IPS-15b (cell line): Measurements from ENCODE around the gene BCL2L2.

Source experiments
- H3K27me3 ChIP-seq: one replicate; pipeline ENCODE4 v1.6.1; 2013; ENCODE audit warnings: low read length; ENCODE audit not compliant: control insufficient read depth, insufficient read depth
- H3K36me3 ChIP-seq: one replicate; pipeline ENCODE4 v1.6.1; 2013; ENCODE audit warnings: low read length; ENCODE audit not compliant: control insufficient read depth, insufficient read depth
- H3K4me1 ChIP-seq: one replicate; pipeline ENCODE4 v1.6.1; 2013; ENCODE audit warnings: mild to moderate bottlenecking, low read length; ENCODE audit not compliant: control insufficient read depth, insufficient read depth
- H3K4me3 ChIP-seq: one replicate; pipeline ENCODE4 v1.5.1; 2013; ENCODE audit warnings: low read depth, low read length
- H3K9ac ChIP-seq: one replicate; pipeline ENCODE4 v1.6.1; 2013; ENCODE audit warnings: low read depth, mild to moderate bottlenecking, low read length
- H3K9me3 ChIP-seq: one replicate; pipeline ENCODE4 v1.6.1; 2013; ENCODE audit warnings: mild to moderate bottlenecking, low read length; ENCODE audit not compliant: control insufficient read depth, insufficient read depth

BCL2L2 gene

DNA sequence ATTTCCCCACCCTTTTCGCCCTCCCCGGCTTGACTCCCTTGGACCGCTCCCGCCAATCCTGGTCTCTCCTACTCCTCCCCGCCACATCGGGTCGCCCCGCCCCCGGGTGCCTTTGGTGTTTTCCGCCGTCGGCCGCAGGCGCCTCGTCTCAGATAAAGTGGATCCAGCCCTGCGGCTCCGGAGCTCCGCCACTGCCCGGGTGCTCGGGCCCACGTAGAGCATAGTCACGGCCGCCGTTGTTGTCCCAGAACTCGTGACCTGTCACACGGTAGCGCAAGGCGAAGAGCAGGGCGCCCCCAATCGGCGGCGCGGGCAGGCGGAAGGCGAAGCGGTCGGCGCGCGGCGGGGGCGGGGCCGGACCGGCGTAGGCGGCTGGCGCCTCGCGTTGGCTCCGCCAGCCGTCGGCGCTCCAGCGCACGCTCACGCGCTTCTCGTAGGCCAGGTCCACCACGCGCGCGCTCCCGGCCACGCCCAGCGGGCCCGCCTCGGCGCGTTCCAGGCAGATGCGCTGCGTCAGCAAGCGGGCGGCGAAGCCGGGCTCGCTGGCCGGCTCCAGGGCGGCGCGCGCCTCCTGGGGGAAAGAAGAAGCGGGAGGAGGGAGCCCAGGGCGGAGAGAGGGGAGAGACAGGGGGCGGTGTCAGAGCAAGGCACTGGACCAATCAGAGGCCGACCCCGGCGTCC is 5.2 kb upstream of the BCL2L2 start:
- Histone ChIP-seq H3K27me3 (peaks cover 61% of the 10 kb centered on the region), H3K4me1 (peaks cover 5% of the 10 kb centered on the region), H3K36me3 (no peaks in the 10 kb centered on the region), H3K9me3 (no peaks in the 10 kb centered on the region), H3K4me3 (peak overlapping the region; percentile 71), H3K9ac (peak overlapping the region; percentile 47)

DNA sequence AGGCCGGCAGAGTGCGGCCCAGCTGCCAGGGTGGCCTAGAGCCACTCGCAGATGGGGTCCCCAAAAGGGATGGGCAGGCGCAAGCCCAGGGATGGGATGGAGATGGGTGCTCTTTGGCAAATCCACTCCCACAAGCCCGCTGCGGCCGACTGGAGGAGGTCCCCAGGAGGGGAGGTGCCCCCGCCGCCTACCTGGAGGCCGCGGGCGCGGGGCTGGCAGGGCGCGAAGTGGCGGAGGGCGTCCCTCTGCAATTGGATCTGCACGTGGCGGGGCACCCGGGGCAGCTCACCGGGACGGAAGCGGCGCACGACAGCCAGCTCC is 4.7 kb upstream of the BCL2L2 start:
- Histone ChIP-seq H3K9me3 (no peaks in the 10 kb centered on the region), H3K27me3 (peaks cover 56% of the 10 kb centered on the region), H3K4me3 (peak overlapping the region; percentile 64), H3K4me1 (peaks cover 5% of the 10 kb centered on the region), H3K9ac (peak overlapping the region; percentile 47), H3K36me3 (no peaks in the 10 kb centered on the region)

DNA sequence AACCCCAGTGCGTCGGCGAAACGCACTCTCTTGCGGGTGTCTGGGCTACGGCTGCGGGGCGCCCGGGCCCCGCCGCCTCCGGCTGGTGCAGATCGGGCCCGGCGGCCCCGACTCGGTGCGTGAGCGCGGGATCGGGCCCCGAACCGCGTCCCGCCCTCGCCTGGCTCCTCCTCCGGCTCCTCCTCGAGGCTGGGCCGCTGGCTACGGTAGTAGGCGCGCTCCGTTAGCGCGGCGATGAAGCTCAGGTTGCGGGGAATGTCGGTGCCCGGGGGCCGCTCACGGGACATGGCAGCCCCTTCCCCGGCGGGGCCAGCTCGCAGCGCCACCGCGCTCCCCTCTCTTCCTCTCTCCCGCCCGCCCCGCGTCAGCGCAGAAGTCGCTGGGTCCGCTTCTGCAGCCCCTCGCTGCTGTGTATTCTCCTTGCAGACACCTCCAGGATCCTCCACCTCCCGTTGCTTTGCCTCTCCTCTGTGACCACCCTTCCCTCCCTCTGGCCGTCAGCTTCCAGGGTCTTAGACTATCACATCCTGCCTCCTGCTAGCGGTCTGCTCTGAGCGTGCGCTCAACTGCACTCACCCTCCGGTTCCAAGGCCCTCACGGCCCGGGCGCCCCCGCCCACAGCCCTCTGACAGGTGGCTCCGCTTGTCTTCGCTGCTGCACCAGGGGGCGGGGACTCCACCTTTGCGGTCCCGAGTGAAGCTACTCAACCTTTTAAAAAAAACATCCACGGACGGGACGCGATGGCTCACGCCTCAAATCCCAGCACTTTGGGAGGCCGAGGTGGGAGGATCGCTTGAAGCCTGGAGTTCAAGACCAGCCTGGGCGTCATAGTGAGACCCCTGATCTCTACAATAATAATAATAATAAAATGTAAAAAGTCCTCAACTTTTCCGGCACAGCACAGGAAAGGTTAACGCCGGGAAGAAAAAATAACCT is 4.1 kb upstream of the BCL2L2 start, which contains the start of gene PPP1R3E:
PPP1R3E (minus strand) TSS at position 570 of the 936 bp plus-strand sequence; CDS start at position 287, 283 bp downstream.
- H3K9ac ChIP-seq, result peak within 1 kb of the TSS; percentile 47
- H3K36me3 ChIP-seq, result no peaks in the 10 kb centered on the region
- H3K4me3 ChIP-seq, result peak within 1 kb of the TSS; percentile 64
- peaks cover 5% of the 10 kb centered on the region for H3K4me1 ChIP-seq
- H3K9me3 ChIP-seq, result no peaks in the 10 kb centered on the region
- H3K27me3 ChIP-seq, result peaks cover 50% of the 10 kb centered on the region

DNA sequence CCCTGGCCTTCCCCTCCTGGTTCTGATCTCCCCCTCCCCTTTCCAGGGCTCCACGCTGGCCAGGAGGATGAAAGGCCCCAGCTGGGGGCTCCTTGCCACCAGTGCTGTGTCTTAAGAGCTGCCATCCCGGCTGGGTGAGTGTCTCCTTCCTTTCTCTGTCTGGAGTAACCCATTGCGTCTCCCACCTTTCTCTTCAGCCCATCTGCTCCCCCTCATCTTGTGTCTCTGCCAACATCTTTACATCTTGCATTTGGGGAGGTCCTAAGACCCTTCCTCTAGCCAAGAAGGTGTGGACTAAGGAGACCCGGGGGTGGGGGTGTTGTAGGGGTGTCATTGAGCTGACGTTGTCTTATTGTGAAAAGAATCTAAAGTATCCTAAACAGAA is 505 bp downstream of the BCL2L2 start:
- Histone ChIP-seq H3K36me3 (peaks cover 6% of the 10 kb centered on the region), H3K9me3 (no peaks in the 10 kb centered on the region), H3K27me3 (peaks cover 17% of the 10 kb centered on the region), H3K4me3 (peak overlapping the region; percentile 85), H3K4me1 (no peaks in the 10 kb centered on the region), H3K9ac (peak overlapping the region; percentile 82)

DNA sequence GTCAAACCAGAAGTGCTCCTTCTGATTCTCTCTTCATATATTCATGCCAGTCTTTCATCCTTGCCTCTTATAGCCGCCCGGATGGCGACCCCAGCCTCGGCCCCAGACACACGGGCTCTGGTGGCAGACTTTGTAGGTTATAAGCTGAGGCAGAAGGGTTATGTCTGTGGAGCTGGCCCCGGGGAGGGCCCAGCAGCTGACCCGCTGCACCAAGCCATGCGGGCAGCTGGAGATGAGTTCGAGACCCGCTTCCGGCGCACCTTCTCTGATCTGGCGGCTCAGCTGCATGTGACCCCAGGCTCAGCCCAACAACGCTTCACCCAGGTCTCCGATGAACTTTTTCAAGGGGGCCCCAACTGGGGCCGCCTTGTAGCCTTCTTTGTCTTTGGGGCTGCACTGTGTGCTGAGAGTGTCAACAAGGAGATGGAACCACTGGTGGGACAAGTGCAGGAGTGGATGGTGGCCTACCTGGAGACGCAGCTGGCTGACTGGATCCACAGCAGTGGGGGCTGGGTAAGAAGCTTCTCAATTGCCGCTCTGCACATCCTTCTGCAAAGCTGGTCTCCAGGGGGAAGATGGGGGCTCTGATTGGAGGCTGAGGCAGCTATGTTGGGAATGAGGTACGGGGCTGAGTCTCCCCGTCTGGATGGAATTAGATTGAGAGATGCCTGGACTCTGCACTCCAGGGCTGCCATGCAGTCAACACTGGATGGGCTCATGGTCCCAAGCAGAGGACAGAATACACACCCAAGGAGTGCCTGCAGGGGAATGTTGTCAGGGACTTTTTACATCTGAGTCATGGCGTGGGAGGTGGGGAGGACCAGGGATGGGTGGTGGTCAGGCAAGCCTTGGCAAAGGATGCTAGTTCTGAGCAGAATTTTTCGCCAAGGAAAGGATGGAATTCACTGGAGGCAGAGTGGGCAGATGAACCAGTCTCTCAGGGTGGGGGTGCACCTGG is 1.3 kb downstream of the BCL2L2 start:
- Histone ChIP-seq H3K9ac (no peak overlapping the region), H3K4me1 (no peaks in the 10 kb centered on the region), H3K4me3 (peak overlapping the region; percentile 85), H3K9me3 (no peaks in the 10 kb centered on the region), H3K36me3 (peaks cover 6% of the 10 kb centered on the region), H3K27me3 (peaks cover 16% of the 10 kb centered on the region)

DNA sequence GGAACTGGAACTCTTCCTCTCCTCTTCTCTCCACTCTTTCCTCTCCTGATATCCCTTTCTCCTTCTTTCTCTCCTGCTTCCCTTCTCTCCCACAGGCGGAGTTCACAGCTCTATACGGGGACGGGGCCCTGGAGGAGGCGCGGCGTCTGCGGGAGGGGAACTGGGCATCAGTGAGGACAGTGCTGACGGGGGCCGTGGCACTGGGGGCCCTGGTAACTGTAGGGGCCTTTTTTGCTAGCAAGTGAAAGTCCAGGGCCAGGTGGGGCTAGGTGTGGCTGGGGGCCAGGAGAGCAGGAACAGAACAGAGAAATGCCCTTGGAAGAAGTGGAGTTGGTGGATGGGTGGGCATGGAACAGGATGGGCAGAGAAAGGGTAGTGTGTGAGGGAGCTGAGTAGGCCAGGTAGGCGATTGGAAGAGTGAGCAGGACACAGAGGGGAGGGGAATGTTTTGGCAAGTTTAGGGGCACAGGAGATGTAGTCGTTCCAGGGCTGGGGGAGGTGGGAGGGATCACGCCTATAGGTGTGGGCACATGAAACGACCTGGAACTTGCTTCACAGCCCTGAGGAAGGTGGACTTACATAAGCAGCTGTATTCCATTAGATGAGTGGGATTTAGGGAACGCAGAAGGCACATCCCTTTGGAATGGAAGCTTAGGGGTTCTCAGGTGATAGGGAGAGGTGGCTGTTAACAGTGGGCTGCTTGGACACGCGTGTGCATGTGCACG is 2.2 kb downstream of the BCL2L2 start:
- no peak overlapping the region for H3K9ac ChIP-seq

DNA sequence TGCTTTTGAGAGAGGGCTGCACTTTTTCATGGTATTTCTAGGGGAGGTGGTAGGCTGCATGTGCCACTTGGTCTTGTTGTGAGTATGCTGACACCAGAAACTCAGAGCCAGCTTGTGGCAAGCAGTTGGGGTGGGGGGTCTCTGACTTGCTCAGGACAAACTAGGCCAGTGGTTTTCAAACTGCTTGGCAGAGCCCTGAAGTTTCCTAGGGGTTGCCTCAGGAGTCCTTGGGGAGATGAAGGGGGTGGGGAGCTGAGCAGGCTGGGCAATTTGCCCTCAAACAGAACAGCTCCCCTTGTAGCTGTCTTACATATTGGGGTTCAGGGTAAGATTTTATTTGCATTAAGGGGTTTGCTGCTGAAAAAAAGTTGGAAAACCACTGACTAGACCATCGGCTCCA is 3.9 kb downstream of the BCL2L2 start:
- no peak overlapping the region for H3K4me3 ChIP-seq
- no peaks in the 10 kb centered on the region for H3K27me3 ChIP-seq
- no peaks in the 10 kb centered on the region for H3K9me3 ChIP-seq
- no peaks in the 10 kb centered on the region for H3K4me1 ChIP-seq
- peaks cover 6% of the 10 kb centered on the region for H3K36me3 ChIP-seq
- no peak overlapping the region for H3K9ac ChIP-seq

More for the DNA sequence above, 2.2 kb downstream of the BCL2L2 start:
- Histone ChIP-seq H3K36me3 (peaks cover 6% of the 10 kb centered on the region), H3K9me3 (no peaks in the 10 kb centered on the region), H3K27me3 (peaks cover 8% of the 10 kb centered on the region), H3K4me3 (no peak overlapping the region), H3K4me1 (no peaks in the 10 kb centered on the region)

DNA sequence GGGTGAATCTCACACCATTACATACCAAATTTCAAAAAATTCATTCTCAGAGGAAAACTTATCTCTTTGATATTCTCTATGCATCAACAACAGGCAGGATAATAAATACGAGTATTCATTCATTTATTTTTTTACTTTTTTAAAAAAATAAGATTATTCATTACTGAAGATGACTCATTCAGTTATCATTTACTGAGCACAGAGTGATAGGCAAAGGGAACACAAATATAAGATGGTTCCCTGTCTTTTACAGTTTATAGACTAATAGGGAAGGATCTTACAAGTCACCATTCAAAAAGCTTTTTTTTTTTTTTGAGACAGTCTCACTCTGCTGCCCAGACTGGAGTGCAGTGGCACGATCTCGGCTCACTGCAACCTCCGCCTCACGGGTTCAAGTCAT is 9.7 kb downstream of the BCL2L2 start:
- no peak overlapping the region for H3K4me3 ChIP-seq
- no peak overlapping the region for H3K9ac ChIP-seq
- no peaks in the 10 kb centered on the region for H3K4me1 ChIP-seq
- no peaks in the 10 kb centered on the region for H3K27me3 ChIP-seq
- no peaks in the 10 kb centered on the region for H3K36me3 ChIP-seq
- no peaks in the 10 kb centered on the region for H3K9me3 ChIP-seq

DNA sequence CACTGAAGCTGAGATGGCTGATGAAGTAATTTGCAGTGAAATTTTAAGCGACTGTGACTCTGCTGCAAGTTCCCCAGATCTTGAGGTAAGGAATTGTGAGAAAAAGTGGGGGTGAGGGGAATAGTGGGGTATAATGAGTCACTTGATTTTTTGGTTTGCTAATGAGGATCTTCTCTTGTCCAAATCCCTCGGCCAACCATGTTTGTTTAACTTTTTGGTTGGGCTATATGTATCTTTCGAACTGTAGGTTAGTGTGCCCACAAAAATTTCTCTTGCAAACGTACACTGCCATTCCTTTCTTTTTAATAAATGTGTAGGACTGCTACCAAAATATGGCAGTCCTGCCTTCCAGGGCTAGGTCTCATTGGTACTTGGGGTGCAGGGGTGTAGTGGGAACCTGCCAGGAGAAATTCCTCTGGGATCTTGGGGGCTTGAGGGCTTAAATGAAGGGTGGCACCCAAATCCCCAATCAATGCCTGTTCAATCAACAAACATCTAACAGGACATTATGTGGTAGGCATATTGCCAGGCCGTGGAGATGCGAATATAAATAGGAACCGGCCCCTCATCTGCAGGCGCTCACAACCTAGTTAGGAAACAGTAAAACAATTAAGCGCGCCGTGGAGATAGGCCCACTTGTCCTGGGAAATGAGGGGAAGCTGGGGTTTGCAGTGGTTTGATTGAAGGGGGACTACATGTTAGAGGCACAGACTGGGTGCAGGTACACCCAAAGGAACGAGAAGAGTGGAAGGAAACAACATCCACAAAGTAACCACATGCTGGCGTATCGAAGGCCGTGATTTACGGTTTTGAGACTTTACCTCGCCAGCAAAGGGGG is 13.3 kb downstream of the BCL2L2 start:
- Histone ChIP-seq H3K27me3 (no peaks in the 10 kb centered on the region), H3K9me3 (no peaks in the 10 kb centered on the region), H3K4me3 (peak overlapping the region; percentile 80), H3K9ac (peak overlapping the region; percentile 80), H3K36me3 (peaks cover 11% of the 10 kb centered on the region), H3K4me1 (peaks cover 3% of the 10 kb centered on the region)
